ENCODE data around the gene OR8G1. TPM values are rescaled to one million over a fixed set of nuclear protein-coding genes. Genes with fewer than 3 reads are reported as not detected.

The OR8G1 gene, protein sequence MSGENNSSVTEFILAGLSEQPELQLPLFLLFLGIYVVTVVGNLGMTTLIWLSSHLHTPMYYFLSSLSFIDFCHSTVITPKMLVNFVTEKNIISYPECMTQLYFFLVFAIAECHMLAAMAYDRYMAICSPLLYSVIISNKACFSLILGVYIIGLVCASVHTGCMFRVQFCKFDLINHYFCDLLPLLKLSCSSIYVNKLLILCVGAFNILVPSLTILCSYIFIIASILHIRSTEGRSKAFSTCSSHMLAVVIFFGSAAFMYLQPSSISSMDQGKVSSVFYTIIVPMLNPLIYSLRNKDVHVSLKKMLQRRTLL
- total RNA-seq (not detected in 2 replicates), polyA plus RNA-seq (not detected in 2 replicates), polyA minus RNA-seq (not detected in 2 replicates)
- not detected for total RNA-seq (2013)

- Histone ChIP-seq H3K4me2 (replicated peaks; ENCODE audit: low read depth, low read length, poor library complexity, severe bottlenecking) (no peak within 1 kb of the TSS), H3K9ac (ENCODE audit: low read length) (no peak within 1 kb of the TSS), H3K27ac (ENCODE audit: low read length in 2 of 2) (no peak within 1 kb of the TSS), H3K79me2 (ENCODE audit: control insufficient read depth, insufficient read depth, low read length) (no peaks in the 10 kb centered on the region), H4K20me1 (ENCODE audit: control insufficient read depth, insufficient read depth, low read length, poor library complexity, severe bottlenecking) (no peaks in the 10 kb centered on the region), H3K9me3 (ENCODE audit: control extremely low read depth in 1 of 3, control insufficient read depth in 2 of 3, insufficient read depth in 1 of 3, low read length in 2 of 3) (no peaks in the 10 kb centered on the region), H3K27me3 (replicated peaks in 1 of 4; ENCODE audit: control extremely low read depth in 1 of 4, control insufficient read depth in 3 of 4, insufficient read depth in 4 of 4, low read length in 3 of 4) (no peaks in the 10 kb centered on the region), H3K4me3 (ENCODE audit: control extremely low read depth in 1 of 5, extremely low read depth in 1 of 5, insufficient read depth in 1 of 5, low read depth in 2 of 5, low read length in 4 of 5) (no peak within 1 kb of the TSS), H3K4me1 (ENCODE audit: control insufficient read depth in 2 of 2, insufficient read depth in 2 of 2, low read length in 2 of 2) (no peaks in the 10 kb centered on the region), H2AFZ (ENCODE audit: insufficient read depth, low read depth, low read length, poor library complexity, severe bottlenecking) (no peak within 1 kb of the TSS), H3K36me3 (replicated peaks in 1 of 2; ENCODE audit: control extremely low read depth in 1 of 2, control insufficient read depth in 1 of 2, extremely low read depth in 1 of 2, insufficient read depth in 2 of 2, low read length in 1 of 2) (no peaks in the 10 kb centered on the region)
- ChIA-PET POLR2A (no interaction called here), CTCF (interaction anchor here (1.0 kb wide), 1 partner anchor 11 kb away, joined by 3 read pairs; no protein-coding TSS in a partner anchor)
- no peaks in the 10 kb centered on the region for H3K27me3 Mint-ChIP-seq
- 93% methylated on average over 2 of the region's 3 CpGs for WGBS (ENCODE audit: insufficient coverage)
- TF ChIP-seq EZH2 (IDR thresholded peaks at IDR 0.05; ENCODE audit: borderline replicate concordance, insufficient read depth, low read depth, low read length, poor library complexity, severe bottlenecking): no peak
- TF ChIP-seq, protein P1, sequence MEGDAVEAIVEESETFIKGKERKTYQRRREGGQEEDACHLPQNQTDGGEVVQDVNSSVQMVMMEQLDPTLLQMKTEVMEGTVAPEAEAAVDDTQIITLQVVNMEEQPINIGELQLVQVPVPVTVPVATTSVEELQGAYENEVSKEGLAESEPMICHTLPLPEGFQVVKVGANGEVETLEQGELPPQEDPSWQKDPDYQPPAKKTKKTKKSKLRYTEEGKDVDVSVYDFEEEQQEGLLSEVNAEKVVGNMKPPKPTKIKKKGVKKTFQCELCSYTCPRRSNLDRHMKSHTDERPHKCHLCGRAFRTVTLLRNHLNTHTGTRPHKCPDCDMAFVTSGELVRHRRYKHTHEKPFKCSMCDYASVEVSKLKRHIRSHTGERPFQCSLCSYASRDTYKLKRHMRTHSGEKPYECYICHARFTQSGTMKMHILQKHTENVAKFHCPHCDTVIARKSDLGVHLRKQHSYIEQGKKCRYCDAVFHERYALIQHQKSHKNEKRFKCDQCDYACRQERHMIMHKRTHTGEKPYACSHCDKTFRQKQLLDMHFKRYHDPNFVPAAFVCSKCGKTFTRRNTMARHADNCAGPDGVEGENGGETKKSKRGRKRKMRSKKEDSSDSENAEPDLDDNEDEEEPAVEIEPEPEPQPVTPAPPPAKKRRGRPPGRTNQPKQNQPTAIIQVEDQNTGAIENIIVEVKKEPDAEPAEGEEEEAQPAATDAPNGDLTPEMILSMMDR (IDR thresholded peaks at IDR 0.05): no peak
- ATAC-seq (ENCODE audit: low read depth) (no peak), DNase-seq (no peak)
- no peaks in the 10 kb centered on the region for H3K9me3 Mint-ChIP-seq (ENCODE audit: insufficient read depth)
- no peaks in the 10 kb centered on the region for H3K4me1 Mint-ChIP-seq
- no peak within 1 kb of the TSS for H3K4me3 Mint-ChIP-seq
- no peak within 1 kb of the TSS for H3K27ac Mint-ChIP-seq
- intact Hi-C loops (cut with micrococcal nuclease): no loop called here
Measured at GRCh38 chr11:124240621-124241397, at the start of gene OR8G1. TSS of gene OR8G1 (plus strand) at chr11:124241095. CDS start at chr11:124249676, 8,581 bp downstream.
